ENCODE measurements around the gene C9orf57.
"Not testable (repeated sequence)": the region's sequence is repeated elsewhere in the genome, so short reads cannot be mapped to it uniquely, and the experiment has no call there.

The C9orf57 gene

DNA sequence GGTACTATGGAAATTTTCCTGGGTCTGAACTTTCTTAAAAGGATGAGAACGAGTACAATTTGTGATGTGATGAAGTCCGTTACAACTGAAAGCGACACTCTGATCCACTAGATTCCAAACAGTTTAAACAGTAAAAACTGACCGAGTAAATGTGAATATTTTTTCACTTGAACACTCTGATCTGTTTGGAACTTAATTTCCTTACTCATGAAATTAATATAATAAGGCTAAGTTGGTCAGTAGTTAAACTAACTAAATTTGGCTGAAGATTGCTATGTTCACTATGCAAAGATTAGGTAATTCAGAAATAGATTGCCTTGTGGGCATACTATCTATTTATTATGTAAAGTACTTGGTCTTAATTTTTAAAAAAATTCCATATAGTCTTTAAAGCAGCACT, at the start of gene C9orf57:
C9orf57 (minus strand) TSS at position 101 of the 400 bp plus-strand sequence. CDS start 1,282 bp downstream, outside the sequence.
- DNase-seq (ENCODE audit: low read depth, low spot score), result no peak
- no peaks in the 10 kb centered on the region for H3K36me3 ChIP-seq (ENCODE audit: insufficient read depth, low read length)
- no peak within 1 kb of the TSS for H3K9ac ChIP-seq (ENCODE audit: insufficient read length)

GRCh38 chr9:72102520-72102919, 42.1 kb upstream of the C9orf57 start:
- no peak for TF ChIP-seq EZH2 (IDR thresholded peaks at IDR 0.05)
- TF ChIP-seq FOXP2 (optimal IDR thresholded peaks at IDR 0.05; ENCODE audit: control extremely low read depth, extremely low read length, insufficient read depth), result no peak
- TF ChIP-seq POLR2AphosphoS5 (IDR thresholded peaks at IDR 0.05; ENCODE audit: borderline replicate concordance, low read depth, low read length), result no peak
- no peak overlapping the region for H3K27ac ChIP-seq
- no peaks in the 10 kb centered on the region for H3K9me3 ChIP-seq (ENCODE audit: low read depth, low read length)
- DNase-seq (ENCODE audit: low read depth, low spot score), result no peak
- H3K36me3 ChIP-seq (ENCODE audit: insufficient read depth, low read length), result no peaks in the 10 kb centered on the region
- H3K4me3 ChIP-seq, result no peak overlapping the region
- H3K9ac ChIP-seq (ENCODE audit: insufficient read length), result no peak overlapping the region

More for the DNA sequence above, at the start of gene C9orf57:
- TF ChIP-seq POLR2AphosphoS5 (IDR thresholded peaks at IDR 0.05; ENCODE audit: borderline replicate concordance, low read depth, low read length), result no peak
- no peak for TF ChIP-seq FOXP2 (optimal IDR thresholded peaks at IDR 0.05; ENCODE audit: control extremely low read depth, extremely low read length, insufficient read depth)
- TF ChIP-seq EZH2 (IDR thresholded peaks at IDR 0.05), result no peak
- Histone ChIP-seq H3K27ac (no peak within 1 kb of the TSS), H3K4me3 (no peak within 1 kb of the TSS), H3K9me3 (ENCODE audit: low read depth, low read length) (no peaks in the 10 kb centered on the region)

- H3K9ac ChIP-seq (ENCODE audit: insufficient read length); H3K36me3 ChIP-seq (ENCODE audit: insufficient read depth, low read length); DNase-seq (ENCODE audit: low read depth, low spot score); H3K9me3 ChIP-seq (ENCODE audit: low read depth, low read length); H3K4me3 ChIP-seq; H3K27ac ChIP-seq: not testable (repeated sequence)
Observed at GRCh38 chr9:72095520-72095919, 35.1 kb upstream of the C9orf57 start.

DNA sequence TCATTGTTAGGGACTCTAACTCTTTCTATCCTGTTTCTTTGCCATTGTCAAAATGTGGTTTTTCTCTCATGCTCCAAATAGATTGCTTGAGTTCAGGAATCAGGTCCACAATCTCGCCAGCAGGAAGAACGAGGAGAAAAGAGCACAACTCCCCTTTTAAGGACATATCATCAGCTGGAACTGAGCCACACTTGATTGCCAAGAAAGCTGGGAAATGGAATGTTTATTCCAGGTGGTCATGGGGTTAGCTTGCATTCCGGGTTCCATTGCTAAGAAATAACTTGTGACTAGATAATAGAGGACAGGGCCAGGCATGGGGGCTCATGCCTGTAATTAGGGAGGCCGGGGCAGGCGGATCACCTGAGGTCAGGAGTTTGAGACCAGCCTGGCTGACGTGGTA, 32.4 kb upstream of the C9orf57 start:
- no peak for TF ChIP-seq POLR2AphosphoS5 (IDR thresholded peaks at IDR 0.05; ENCODE audit: borderline replicate concordance, low read depth, low read length)
- TF ChIP-seq EZH2 (IDR thresholded peaks at IDR 0.05), result no peak
- no peak for TF ChIP-seq FOXP2 (optimal IDR thresholded peaks at IDR 0.05; ENCODE audit: control extremely low read depth, extremely low read length, insufficient read depth)
- DNase-seq (ENCODE audit: low read depth, low spot score), result no peak
- no peaks in the 10 kb centered on the region for H3K9me3 ChIP-seq (ENCODE audit: low read depth, low read length)
- no peaks in the 10 kb centered on the region for H3K36me3 ChIP-seq (ENCODE audit: insufficient read depth, low read length)
- H3K27ac ChIP-seq, result no peak overlapping the region
- H3K4me3 ChIP-seq, result no peak overlapping the region
- H3K9ac ChIP-seq (ENCODE audit: insufficient read length), result no peak overlapping the region

DNA sequence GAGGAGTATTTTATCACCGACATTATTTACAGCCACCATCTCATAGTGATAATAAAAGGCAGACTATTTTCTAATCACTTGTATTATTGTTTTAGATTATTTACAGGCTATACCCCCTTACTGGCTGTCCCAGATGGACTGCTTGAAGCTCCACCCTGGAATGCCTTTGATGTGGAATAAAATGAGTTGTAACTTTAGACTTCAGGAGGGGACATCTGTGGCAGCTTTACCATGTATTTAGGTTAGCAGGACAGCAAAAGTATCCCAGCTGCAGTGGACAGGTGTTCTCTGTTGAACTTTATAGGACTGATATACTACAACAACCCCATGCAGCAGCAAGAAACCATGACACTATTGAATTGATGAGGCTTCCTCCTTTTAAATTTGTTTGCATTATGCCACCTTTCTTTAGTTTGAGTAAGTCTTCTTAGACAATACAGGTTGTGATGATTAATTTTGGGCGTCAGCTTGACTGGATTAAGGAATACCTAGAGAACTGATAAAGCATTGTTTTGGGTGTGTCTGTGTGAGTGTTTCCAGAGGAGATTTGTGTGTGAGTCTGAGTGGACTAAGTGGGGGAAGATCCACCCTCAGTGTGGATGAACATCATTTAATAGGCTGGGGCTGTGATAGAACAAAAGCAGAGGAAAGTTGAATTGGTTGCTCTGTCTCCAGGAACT, 29.2 kb upstream of the C9orf57 start:
- Histone ChIP-seq H3K9ac (ENCODE audit: insufficient read length) (no peak overlapping the region), H3K4me3 (no peak overlapping the region), H3K27ac (no peak overlapping the region), H3K36me3 (ENCODE audit: insufficient read depth, low read length) (no peaks in the 10 kb centered on the region), H3K9me3 (ENCODE audit: low read depth, low read length) (no peaks in the 10 kb centered on the region)
- no peak for TF ChIP-seq POLR2AphosphoS5 (IDR thresholded peaks at IDR 0.05; ENCODE audit: borderline replicate concordance, low read depth, low read length)
- TF ChIP-seq FOXP2 (optimal IDR thresholded peaks at IDR 0.05; ENCODE audit: control extremely low read depth, extremely low read length, insufficient read depth), result no peak
- TF ChIP-seq EZH2 (IDR thresholded peaks at IDR 0.05), result no peak
- DNase-seq (ENCODE audit: low read depth, low spot score), result no peak

GRCh38 chr9:72082536-72082935, 22.1 kb upstream of the C9orf57 start:
- Histone ChIP-seq H3K36me3 (ENCODE audit: insufficient read depth, low read length) (no peaks in the 10 kb centered on the region), H3K27ac (no peak overlapping the region), H3K9me3 (ENCODE audit: low read depth, low read length) (no peaks in the 10 kb centered on the region), H3K9ac (ENCODE audit: insufficient read length) (no peak overlapping the region), H3K4me3 (no peak overlapping the region)
- no peak for DNase-seq (ENCODE audit: low read depth, low spot score)
- no peak for TF ChIP-seq POLR2AphosphoS5 (IDR thresholded peaks at IDR 0.05; ENCODE audit: borderline replicate concordance, low read depth, low read length)
- no peak for TF ChIP-seq FOXP2 (optimal IDR thresholded peaks at IDR 0.05; ENCODE audit: control extremely low read depth, extremely low read length, insufficient read depth)
- TF ChIP-seq EZH2 (IDR thresholded peaks at IDR 0.05), result no peak

DNA sequence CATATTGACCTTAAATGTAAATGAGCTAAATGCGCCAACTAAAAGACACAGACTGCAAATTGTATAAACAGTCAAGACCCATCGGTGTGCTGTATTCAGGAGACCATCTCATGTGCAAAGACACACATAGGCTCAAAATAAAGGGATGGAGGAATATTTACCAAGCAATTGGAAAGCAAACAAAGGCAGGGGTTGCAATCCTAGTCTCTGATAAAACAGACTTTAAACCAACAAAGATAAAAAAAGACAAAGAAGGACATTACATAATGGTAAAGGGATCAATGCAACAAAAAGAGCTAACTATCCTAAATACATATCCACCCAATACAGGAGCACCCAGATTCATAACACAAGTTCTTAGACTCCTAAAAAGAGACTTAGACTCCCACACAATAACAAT, 14.3 kb upstream of the C9orf57 start:
- not testable (repeated sequence) for H3K4me3 ChIP-seq; DNase-seq (ENCODE audit: low read depth, low spot score); H3K36me3 ChIP-seq (ENCODE audit: insufficient read depth, low read length); H3K27ac ChIP-seq; H3K9me3 ChIP-seq (ENCODE audit: low read depth, low read length); H3K9ac ChIP-seq (ENCODE audit: insufficient read length)

GRCh38 chr9:72065076-72065475, 4.7 kb upstream of the C9orf57 start:
- no peak overlapping the region for H3K4me3 ChIP-seq
- no peak overlapping the region for H3K27ac ChIP-seq
- TF ChIP-seq FOXP2 (optimal IDR thresholded peaks at IDR 0.05; ENCODE audit: control extremely low read depth, extremely low read length, insufficient read depth) (no peak), EZH2 (IDR thresholded peaks at IDR 0.05) (no peak)
- no peaks in the 10 kb centered on the region for H3K9me3 ChIP-seq (ENCODE audit: low read depth, low read length)
- DNase-seq (ENCODE audit: low read depth, low spot score), result no peak
- H3K36me3 ChIP-seq (ENCODE audit: insufficient read depth, low read length), result no peaks in the 10 kb centered on the region
- no peak overlapping the region for H3K9ac ChIP-seq (ENCODE audit: insufficient read length)

DNA sequence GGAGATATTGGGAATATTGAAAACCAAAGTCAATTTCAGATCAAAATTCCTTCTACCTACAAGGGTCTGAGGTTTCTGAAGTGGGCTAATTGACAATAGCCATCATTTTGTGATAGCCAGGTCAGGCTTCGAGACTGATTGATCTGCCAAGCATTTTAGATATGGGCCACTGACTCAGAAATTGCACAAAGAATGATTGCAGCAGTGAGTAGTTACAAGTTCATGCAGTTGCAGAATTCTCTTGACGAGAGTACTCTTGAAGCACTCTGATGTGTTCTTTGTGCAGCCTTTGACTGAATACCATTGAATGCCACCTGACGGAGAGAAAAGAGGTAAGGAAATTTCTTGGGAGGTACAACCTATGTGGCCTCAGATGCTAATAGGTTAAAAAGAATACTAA, 8.3 kb downstream of the C9orf57 start:
- Histone ChIP-seq H3K4me3 (no peak overlapping the region), H3K27ac (no peak overlapping the region)

More for the DNA sequence above, 8.3 kb downstream of the C9orf57 start:
- Histone ChIP-seq H3K9me3 (ENCODE audit: low read depth, low read length) (no peaks in the 10 kb centered on the region), H3K9ac (ENCODE audit: insufficient read length) (no peak overlapping the region), H3K36me3 (ENCODE audit: insufficient read depth, low read length) (no peaks in the 10 kb centered on the region)
- no peak for DNase-seq (ENCODE audit: low read depth, low spot score)
- TF ChIP-seq POLR2AphosphoS5 (IDR thresholded peaks at IDR 0.05; ENCODE audit: borderline replicate concordance, low read depth, low read length), result no peak
- TF ChIP-seq FOXP2 (optimal IDR thresholded peaks at IDR 0.05; ENCODE audit: control extremely low read depth, extremely low read length, insufficient read depth), result no peak
- no peak for TF ChIP-seq EZH2 (IDR thresholded peaks at IDR 0.05)
